ENCODE data around the gene SMCP. TPM values are rescaled to one million over a fixed set of nuclear protein-coding genes. Genes with fewer than 3 reads are reported as not detected.

Gene SMCP
- total and polyA plus RNA-seq, 2 of the 13 experiments (the other 11 are each of a cell fraction or from before 2014, with no cell fraction given): not detected

- TF ChIP-seq, protein P1, sequence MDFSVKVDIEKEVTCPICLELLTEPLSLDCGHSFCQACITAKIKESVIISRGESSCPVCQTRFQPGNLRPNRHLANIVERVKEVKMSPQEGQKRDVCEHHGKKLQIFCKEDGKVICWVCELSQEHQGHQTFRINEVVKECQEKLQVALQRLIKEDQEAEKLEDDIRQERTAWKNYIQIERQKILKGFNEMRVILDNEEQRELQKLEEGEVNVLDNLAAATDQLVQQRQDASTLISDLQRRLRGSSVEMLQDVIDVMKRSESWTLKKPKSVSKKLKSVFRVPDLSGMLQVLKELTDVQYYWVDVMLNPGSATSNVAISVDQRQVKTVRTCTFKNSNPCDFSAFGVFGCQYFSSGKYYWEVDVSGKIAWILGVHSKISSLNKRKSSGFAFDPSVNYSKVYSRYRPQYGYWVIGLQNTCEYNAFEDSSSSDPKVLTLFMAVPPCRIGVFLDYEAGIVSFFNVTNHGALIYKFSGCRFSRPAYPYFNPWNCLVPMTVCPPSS (IDR thresholded peaks at IDR 0.05): no peak
- no peak for TF ChIP-seq XRCC5 (optimal IDR thresholded peaks at IDR 0.05; ENCODE audit: low read length)
Measured at GRCh38 chr1:152912900-152913299, 34.8 kb downstream of the SMCP start (continued).

DNA sequence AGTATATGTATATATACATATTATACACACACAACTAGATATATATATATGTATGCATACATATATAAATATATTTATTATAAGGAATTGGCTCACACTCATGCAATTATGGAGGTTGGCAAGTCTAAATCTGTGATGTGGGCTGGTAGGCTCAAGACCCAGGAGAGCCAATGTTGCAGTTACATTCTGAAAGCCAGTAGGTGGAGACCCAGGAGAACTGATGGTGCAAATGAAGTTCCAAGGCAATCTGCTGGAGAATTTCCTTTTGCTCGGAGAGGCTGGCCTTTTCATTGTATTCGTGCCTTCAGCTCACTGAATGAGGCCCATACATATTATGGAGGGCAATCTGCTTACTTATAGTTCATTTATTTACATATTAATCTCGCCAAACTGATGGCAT lies 39.7 kb downstream of the SMCP start:
- no peak overlapping the region for H3K4me3 ChIP-seq (replicated peaks in 1 of 3; ENCODE audit: insufficient read depth in 1 of 3, low read depth in 2 of 3, low read length in 3 of 3)
- H4K20me1 ChIP-seq (ENCODE audit: insufficient read depth, low read length): no peaks in the 10 kb centered on the region
- ATAC-seq (peak; percentile 40; the same call in 1 of the 3 replicates), FAIRE-seq (peak; percentile 56), DNase-seq (ENCODE audit: low spot score) (peak; percentile 30)
- no peaks in the 10 kb centered on the region for H3K4me1 ChIP-seq (ENCODE audit: insufficient read depth, low read length)
- BruUV-seq (replicated peaks): no TSS peak
- in situ Hi-C loops (cut with HindIII; ENCODE audit: extremely low pct_ligation_motif_present, low pct_unique_long_range_greater_than_20kb) (loop anchor here (10.0 kb wide), 1 partner anchor 307 kb away; no protein-coding TSS in a partner anchor), intact Hi-C loops (cut with micrococcal nuclease; ENCODE audit: unreplicated experiment) (loop anchor here (2.0 kb wide), 1 partner anchor 275 kb away; no protein-coding TSS in a partner anchor)
- H3K9me3 ChIP-seq (ENCODE audit: low read length): no peaks in the 10 kb centered on the region
- POLR2A ChIA-PET: no interaction called here
- no peak for TF ChIP-seq ZNF891 (CRISPR knock-in tag; IDR thresholded peaks at IDR 0.05)
- peak; percentile 41 for TF ChIP-seq SMC3 (IDR thresholded peaks at IDR 0.05; ENCODE audit: low read length)
- TF ChIP-seq CTCF (CRISPR knock-in tag; IDR thresholded peaks at IDR 0.05): peak; percentile 53
- peak; percentile 56 for TF ChIP-seq STAG1 (CRISPR knock-in tag; IDR thresholded peaks at IDR 0.05)
- no peak for TF ChIP-seq ZNF367 (CRISPR knock-in tag; IDR thresholded peaks at IDR 0.05; ENCODE audit: borderline replicate concordance)
- no peak for TF ChIP-seq FOXM1 (CRISPR knock-in tag; IDR thresholded peaks at IDR 0.05)
- H3K36me3 ChIP-seq (replicated peaks in 1 of 2; ENCODE audit: control insufficient read depth in 1 of 2, insufficient read depth in 2 of 2, low read length in 2 of 2): no peaks in the 10 kb centered on the region
- 4% methylated on average over 3 of the region's 3 CpGs for WGBS (ENCODE audit: low lambda C conversion rate)
- H3K27me3 ChIP-seq (ENCODE audit: control insufficient read depth in 1 of 2, insufficient read depth in 2 of 2, low read length in 2 of 2): 0 out of 5 replicates have a peak, but pooled peaks cover 0 to 2% of the 10 kb centered on the region in 2 experiments
- H2AFZ ChIP-seq (ENCODE audit: low read length): no peak overlapping the region
- no peak overlapping the region for H3K9ac ChIP-seq (ENCODE audit: insufficient read depth, low read depth, low read length)
- no peak overlapping the region for H3K4me2 ChIP-seq (ENCODE audit: low read depth, low read length)
- no peaks in the 10 kb centered on the region for H3K79me2 ChIP-seq (ENCODE audit: insufficient read depth, low read length)
- CTCF ChIA-PET (ENCODE audit: low intra/inter-chr PET ratio, low total read pairs): interaction anchor here (1.3 kb wide), 1 partner anchor 305 kb away, joined by 6 read pairs; no protein-coding TSS in a partner anchor
- no peak overlapping the region for H3K27ac ChIP-seq (ENCODE audit: extremely low read length, insufficient read depth, low read length)

All from HepG2 (cell line).